Trophoblast cell (in vitro differentiated cells and primary cell): ENCODE measurements around the gene ERICH2.

Source experiments
- DNase-seq, 2 donors: peaks; one replicate each; pipeline ENCODE4 v3.0.0-alpha.2; 2016
- H2AFZ ChIP-seq: 2 replicates; pipeline ENCODE4 v1.6.1; 2013; ENCODE audit warnings: low read length, moderate library complexity, mild to moderate bottlenecking; ENCODE audit not compliant: insufficient read depth, poor library complexity
- H2AK5ac ChIP-seq: 2 replicates; pipeline ENCODE4 v1.6.1; 2013; ENCODE audit warnings: mild to moderate bottlenecking, low read length
- H2BK120ac ChIP-seq: 2 replicates; pipeline ENCODE4 v1.6.1; 2013; ENCODE audit warnings: low read length, mild to moderate bottlenecking, moderate library complexity; ENCODE audit not compliant: insufficient read depth, poor library complexity
- H2BK12ac ChIP-seq: 2 replicates; pipeline ENCODE4 v1.6.1; 2013; ENCODE audit warnings: mild to moderate bottlenecking, low read length, moderate library complexity
- H2BK5ac ChIP-seq: 2 replicates; pipeline ENCODE4 v1.6.1; 2013; ENCODE audit warnings: low read length, low read depth, moderate library complexity, mild to moderate bottlenecking; ENCODE audit not compliant: poor library complexity
- H3K14ac ChIP-seq: 2 replicates; pipeline ENCODE4 v1.6.1; 2013; ENCODE audit warnings: mild to moderate bottlenecking, low read length
- H3K18ac ChIP-seq: 2 replicates; pipeline ENCODE4 v1.6.1; 2013; ENCODE audit warnings: mild to moderate bottlenecking, low read length
- H3K23ac ChIP-seq: 2 replicates; pipeline ENCODE4 v1.6.1; 2013; ENCODE audit warnings: low read length
- H3K27ac ChIP-seq: 2 replicates; pipeline ENCODE4 v1.5.1; 2013; ENCODE audit warnings: low read depth, mild to moderate bottlenecking, inconsistent platforms, low read length, moderate library complexity
- H3K27me3 ChIP-seq: 2 replicates; pipeline ENCODE4 v1.6.1; 2013; ENCODE audit warnings: inconsistent platforms, mild to moderate bottlenecking, low read length, moderate library complexity; ENCODE audit not compliant: insufficient read depth
- H3K36me3 ChIP-seq, 2 experiments: 1 replicate in 1 of 2; 2 replicates in 1 of 2; pipeline ENCODE4 v1.6.1; 2013; ENCODE audit warnings: low read length in 2 of 2, mild to moderate bottlenecking in 2 of 2, moderate library complexity in 1 of 2; ENCODE audit not compliant: insufficient read depth in 2 of 2, control insufficient read depth in 1 of 2
- H3K4ac ChIP-seq: 2 replicates; pipeline ENCODE4 v1.6.1; 2013; ENCODE audit warnings: low read depth, mild to moderate bottlenecking, low read length, moderate library complexity
- H3K4me1 ChIP-seq, 2 experiments: 1 replicate in 1 of 2; 2 replicates in 1 of 2; pipeline ENCODE4 v1.6.1; 2013; ENCODE audit warnings: low read length in 2 of 2, mild to moderate bottlenecking in 2 of 2, moderate library complexity in 1 of 2; ENCODE audit not compliant: insufficient read depth in 2 of 2, control insufficient read depth in 1 of 2
- H3K4me2 ChIP-seq: 2 replicates; pipeline ENCODE4 v1.6.1; 2013; ENCODE audit warnings: inconsistent platforms, mild to moderate bottlenecking, low read length, moderate library complexity
- H3K4me3 ChIP-seq: 2 replicates; pipeline ENCODE4 v1.5.1; 2013; ENCODE audit warnings: mild to moderate bottlenecking, low read depth, low read length, inconsistent platforms
- H3K79me1 ChIP-seq: one replicate; pipeline ENCODE4 v1.6.1; 2013; ENCODE audit warnings: low read length
- H3K79me2 ChIP-seq: 2 replicates; pipeline ENCODE4 v1.6.1; 2013; ENCODE audit warnings: low read length, mild to moderate bottlenecking; ENCODE audit not compliant: control insufficient read depth, insufficient read depth, poor library complexity
- H3K9ac ChIP-seq: 2 replicates; pipeline ENCODE4 v1.6.1; 2013; ENCODE audit warnings: mild to moderate bottlenecking, low read length
- H3K9me3 ChIP-seq: 2 replicates; pipeline ENCODE4 v1.6.1; 2013; ENCODE audit warnings: low read depth, mild to moderate bottlenecking, control low read depth, inconsistent platforms, low read length; ENCODE audit not compliant: insufficient read depth
- H4K12ac ChIP-seq: 2 replicates; pipeline ENCODE4 v1.6.1; 2013; ENCODE audit warnings: low read depth, mild to moderate bottlenecking, low read length, moderate library complexity
- H4K8ac ChIP-seq: 2 replicates; pipeline ENCODE4 v1.6.1; 2013; ENCODE audit warnings: low read depth, mild to moderate bottlenecking, low read length, moderate library complexity
- H4K91ac ChIP-seq: one replicate; pipeline ENCODE4 v1.6.1; 2013; ENCODE audit warnings: low read depth, mild to moderate bottlenecking, low read length, moderate library complexity
- WGBS: extraction: QIAGEN DNeasy Blood & Tissue Kit; methylation state at CpG from one replicate; pipeline ENCODE4 v1.1.7; 2013; ENCODE audit warnings: missing lambda C conversion rate; ENCODE audit not compliant: insufficient read length, insufficient coverage; ENCODE audit errors: extremely low coverage; 5-methylcytosine and 5-hydroxymethylcytosine counted together

Gene ERICH2

DNA sequence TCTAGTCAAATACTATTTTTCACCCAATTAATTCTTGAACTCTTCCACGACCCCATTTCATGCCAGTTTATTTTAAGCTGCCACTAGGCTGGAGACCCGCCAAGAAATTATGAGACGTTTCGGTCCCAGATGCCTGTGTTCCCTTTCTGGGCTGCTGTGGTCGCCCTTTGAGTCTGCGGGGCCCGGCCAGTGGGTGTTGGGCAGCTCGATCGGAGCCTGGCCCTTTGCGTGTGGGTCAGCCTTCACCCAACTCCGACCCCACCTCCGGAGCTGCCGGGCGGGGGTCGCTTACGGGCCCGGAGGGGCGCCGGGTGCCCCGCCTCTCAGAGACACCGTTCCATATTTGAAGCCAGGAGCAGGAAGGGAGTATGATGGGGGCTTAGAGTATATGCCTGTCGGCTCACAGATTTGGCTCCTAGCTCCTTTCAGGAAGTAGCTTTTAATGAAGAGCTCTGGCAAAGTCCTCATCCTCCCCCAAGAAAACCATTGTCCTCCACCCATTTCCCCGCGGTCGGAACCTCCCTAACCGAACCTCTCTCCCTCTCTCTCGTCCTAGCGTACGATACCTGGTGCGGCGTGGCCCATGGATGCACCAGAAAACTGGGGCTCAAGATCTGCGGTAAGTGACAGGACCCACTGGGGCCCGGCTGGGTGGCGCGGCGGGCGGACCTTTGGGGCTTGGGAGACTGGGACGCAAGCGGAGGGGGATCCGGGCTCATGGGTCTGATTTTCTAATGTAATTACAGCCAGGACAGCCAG is 51.5 kb downstream of the ERICH2 start:
- no peak overlapping the region for H2BK120ac ChIP-seq
- no CpG with 5 or more reads among the region's 40 CpGs for WGBS
- no peak overlapping the region for H3K18ac ChIP-seq
- H4K12ac ChIP-seq: no peak overlapping the region
- DNase-seq: no peak
- no peak overlapping the region for H2AFZ ChIP-seq
- H3K27me3 ChIP-seq: peaks cover 80% of the 10 kb centered on the region
- no peak overlapping the region for H3K27ac ChIP-seq
- H3K9me3 ChIP-seq: peaks cover 8% of the 10 kb centered on the region
- H2BK12ac ChIP-seq: no peak overlapping the region
- no peak overlapping the region for H2BK5ac ChIP-seq
- H3K4me1 ChIP-seq: peaks cover 36 to 38% of the 10 kb centered on the region in 2 experiments
- H4K8ac ChIP-seq: no peak overlapping the region
- no peaks in the 10 kb centered on the region for H3K79me1 ChIP-seq
- no peak overlapping the region for H3K4me3 ChIP-seq
- no peak overlapping the region for H3K4ac ChIP-seq
- no peaks in the 10 kb centered on the region for H3K36me3 ChIP-seq
- H4K91ac ChIP-seq: no peak overlapping the region
- peak overlapping the region; percentile 20 for H3K4me2 ChIP-seq
- H3K9ac ChIP-seq: no peak overlapping the region
- H3K79me2 ChIP-seq: no peaks in the 10 kb centered on the region
- H3K14ac ChIP-seq: no peak overlapping the region
- H3K23ac ChIP-seq: no peak overlapping the region
- H2AK5ac ChIP-seq: no peak overlapping the region

DNA sequence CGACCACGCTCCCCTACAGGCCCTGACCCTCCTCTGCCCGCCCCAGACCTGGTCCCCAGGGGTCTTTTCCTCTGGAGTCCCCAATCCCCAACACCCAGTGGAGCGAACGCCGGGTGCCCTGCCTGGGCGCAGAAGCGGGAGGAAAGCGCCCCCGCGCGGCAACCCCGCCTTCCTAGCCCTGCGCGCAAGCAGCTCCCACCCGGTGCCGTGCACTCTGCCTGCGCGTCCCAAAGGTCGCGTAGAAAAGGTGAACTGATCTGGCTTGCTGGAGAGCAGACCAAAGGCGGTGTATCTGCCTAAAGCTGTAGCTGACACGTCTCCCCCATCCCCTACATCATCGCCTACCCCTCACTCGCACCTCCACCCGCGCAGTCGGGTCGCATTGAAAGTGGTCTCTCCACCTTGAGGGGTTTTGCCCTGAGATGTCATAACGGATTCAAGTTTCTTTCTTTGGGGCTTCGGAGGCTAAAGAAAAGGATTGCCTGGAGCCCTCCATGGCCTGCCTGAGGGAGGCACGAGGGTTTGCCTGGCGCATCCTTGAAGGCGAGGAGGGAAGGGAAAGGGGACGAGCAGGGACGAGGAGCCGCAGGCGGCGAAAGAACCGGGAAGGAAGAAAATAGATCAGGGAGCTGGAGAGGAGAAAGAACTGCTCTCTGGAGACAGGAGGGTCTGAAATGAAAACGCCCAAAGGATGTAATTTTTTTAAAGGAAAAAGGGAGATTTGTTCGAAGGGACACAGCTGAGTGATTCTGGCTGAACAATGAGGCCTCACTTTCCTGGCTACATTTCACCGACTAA is 52.3 kb downstream of the ERICH2 start:
- DNase-seq: no peak
- no peak overlapping the region for H3K27ac ChIP-seq
- no peak overlapping the region for H3K9ac ChIP-seq
- no peak overlapping the region for H4K12ac ChIP-seq
- no peaks in the 10 kb centered on the region for H3K36me3 ChIP-seq
- H3K4me2 ChIP-seq: peak overlapping the region; percentile 66
- H2AFZ ChIP-seq: no peak overlapping the region
- H3K18ac ChIP-seq: no peak overlapping the region
- no peak overlapping the region for H3K4ac ChIP-seq
- H4K8ac ChIP-seq: no peak overlapping the region
- no peak overlapping the region for H2BK5ac ChIP-seq
- H3K4me3 ChIP-seq: no peak overlapping the region
- peaks cover 29 to 35% of the 10 kb centered on the region in 2 experiments for H3K4me1 ChIP-seq
- H3K79me2 ChIP-seq: no peaks in the 10 kb centered on the region
- H3K23ac ChIP-seq: no peak overlapping the region
- H2BK12ac ChIP-seq: no peak overlapping the region
- peaks cover 11% of the 10 kb centered on the region for H3K9me3 ChIP-seq
- peaks cover 73% of the 10 kb centered on the region for H3K27me3 ChIP-seq
- no CpG with 5 or more reads among the region's 43 CpGs for WGBS
- no peak overlapping the region for H2AK5ac ChIP-seq
- H3K14ac ChIP-seq: no peak overlapping the region
- no peaks in the 10 kb centered on the region for H3K79me1 ChIP-seq
- H2BK120ac ChIP-seq: no peak overlapping the region
- no peak overlapping the region for H4K91ac ChIP-seq

DNA sequence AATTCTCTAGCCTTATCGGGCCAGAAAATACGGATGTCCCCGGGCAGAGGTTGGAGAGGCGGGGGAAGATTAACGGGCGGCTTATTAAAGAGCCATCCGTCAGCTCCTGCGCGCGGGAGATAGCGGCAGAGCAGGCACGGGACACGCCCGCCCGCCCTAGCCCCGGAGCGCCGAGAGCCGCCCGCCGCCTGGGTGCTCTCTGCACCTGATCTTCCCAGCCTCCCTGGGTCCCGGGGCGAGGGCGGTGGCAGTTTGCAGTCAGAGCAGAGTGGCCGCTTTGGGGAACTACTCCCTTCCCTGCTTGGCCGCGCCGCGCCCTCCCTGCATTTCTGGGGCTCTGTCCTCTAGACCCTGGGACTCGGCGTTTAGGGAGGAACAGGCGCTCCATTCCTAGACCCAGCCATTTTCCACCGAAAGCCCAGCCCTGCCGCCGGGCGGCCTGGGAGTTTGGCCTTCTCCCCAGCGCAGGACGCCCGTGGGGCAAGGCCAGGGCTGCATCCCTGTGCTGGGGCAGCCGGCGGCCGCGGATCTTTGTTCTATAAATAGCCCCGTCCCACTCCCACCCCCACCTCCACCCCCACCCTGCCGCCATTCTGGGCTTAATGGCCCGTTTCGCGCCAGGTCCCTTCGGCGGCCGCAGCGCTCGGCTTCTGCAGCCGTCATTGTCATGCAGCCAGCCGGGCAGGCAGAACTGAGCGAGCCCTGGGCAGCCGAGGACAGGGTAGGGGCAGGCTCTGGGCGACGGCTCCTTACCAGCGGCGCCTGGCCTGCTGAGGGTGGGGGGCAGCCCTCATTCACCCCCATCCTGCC is 53.1 kb downstream of the ERICH2 start:
- no peak overlapping the region for H4K12ac ChIP-seq
- H4K91ac ChIP-seq: no peak overlapping the region
- WGBS: no CpG with 5 or more reads among the region's 61 CpGs
- H2AK5ac ChIP-seq: no peak overlapping the region
- no peak overlapping the region for H2BK120ac ChIP-seq
- H3K4me3 ChIP-seq: peak overlapping the region; percentile 15
- no peaks in the 10 kb centered on the region for H3K79me2 ChIP-seq
- no peak overlapping the region for H3K18ac ChIP-seq
- no peak for DNase-seq
- no peak overlapping the region for H3K23ac ChIP-seq
- H3K79me1 ChIP-seq: no peaks in the 10 kb centered on the region
- H3K14ac ChIP-seq: no peak overlapping the region
- no peak overlapping the region for H3K9ac ChIP-seq
- no peak overlapping the region for H2AFZ ChIP-seq
- no peak overlapping the region for H3K4ac ChIP-seq
- H3K4me2 ChIP-seq: peak overlapping the region; percentile 66
- peaks cover 23 to 33% of the 10 kb centered on the region in 2 experiments for H3K4me1 ChIP-seq
- H3K36me3 ChIP-seq: no peaks in the 10 kb centered on the region
- H2BK5ac ChIP-seq: no peak overlapping the region
- no peak overlapping the region for H2BK12ac ChIP-seq
- peaks cover 11% of the 10 kb centered on the region for H3K9me3 ChIP-seq
- H3K27me3 ChIP-seq: peaks cover 66% of the 10 kb centered on the region
- no peak overlapping the region for H3K27ac ChIP-seq
- no peak overlapping the region for H4K8ac ChIP-seq

DNA sequence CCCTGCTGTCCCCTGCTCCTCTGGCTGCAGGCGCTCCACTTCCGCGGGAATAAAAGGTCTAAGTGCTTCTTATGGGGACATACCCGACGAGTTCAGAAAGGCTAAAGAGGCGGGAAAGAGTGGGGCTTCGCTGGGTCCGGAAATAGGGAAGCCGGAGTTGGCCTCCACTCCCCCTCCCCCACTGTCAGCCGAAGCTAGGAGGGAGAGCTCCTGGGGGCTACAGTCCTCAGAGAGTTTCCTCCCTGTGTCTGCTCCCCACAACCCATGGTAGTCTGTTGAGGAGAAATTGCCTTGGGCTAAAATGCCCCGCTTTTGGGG is 53.7 kb downstream of the ERICH2 start:
- Histone ChIP-seq H3K79me2 (no peaks in the 10 kb centered on the region), H4K8ac (no peak overlapping the region), H3K4me3 (no peak overlapping the region), H3K4ac (no peak overlapping the region), H3K23ac (no peak overlapping the region), H3K18ac (no peak overlapping the region), H3K4me1 (peaks cover 17 to 28% of the 10 kb centered on the region in 2 experiments), H2AK5ac (no peak overlapping the region), H3K9me3 (peaks cover 14% of the 10 kb centered on the region), H3K27me3 (peaks cover 60% of the 10 kb centered on the region), H4K12ac (no peak overlapping the region), H2BK12ac (no peak overlapping the region), H2AFZ (no peak overlapping the region), H3K9ac (no peak overlapping the region), H2BK5ac (no peak overlapping the region), H3K14ac (no peak overlapping the region), H3K79me1 (no peaks in the 10 kb centered on the region), H3K4me2 (peak overlapping the region; percentile 66), H3K36me3 (no peaks in the 10 kb centered on the region), H2BK120ac (no peak overlapping the region), H3K27ac (no peak overlapping the region), H4K91ac (no peak overlapping the region)
- no CpG with 5 or more reads among the region's 11 CpGs for WGBS
- no peak for DNase-seq
